HCT116 (cell line): ENCODE results near the gene MYO3B. TPM values are rescaled to one million over a fixed set of nuclear protein-coding genes. Genes with fewer than 3 reads are reported as not detected.

Experiments used
- ATAC-seq: fragments of 200-7000 bp; cut with Tn5 transposase; 2 replicates; pipeline ENCODE4 v1.9.1; 2020; ENCODE audit warnings: mild to moderate bottlenecking, moderate library complexity
- BruUV-seq: library from RNA; stranded (reverse); fragments of 400-500 nt; replicated peaks from 2 replicates; lab custom pipeline; 2021; lab: Mats Ljungman, UMichigan
- CTCF ChIA-PET: fragments of 300-600 bp; sonication (Branson Sonifier 250); formaldehyde crosslinking; loops from one replicate; lab custom pipeline; 2021; ENCODE audit warnings: antibody characterized with exemption; lab: Charles Lee
- POLR2A ChIA-PET: fragments of 300-600, 350-600 bp; sonication (Branson Sonifier 250); formaldehyde crosslinking; loops from one replicate; lab custom pipeline; 2021; ENCODE audit warnings: antibody characterized with exemption; lab: Charles Lee
- RAD21 ChIA-PET, 2 experiments: fragments of 300-600 bp; sonication (Branson Sonifier 250); formaldehyde crosslinking; loops; one replicate each; lab custom pipeline; 2023; ENCODE audit warnings: low total read pairs in 2 of 2; ENCODE audit not compliant: uncharacterized antibody in 2 of 2, unreplicated experiment in 2 of 2, low non-redundant PET in 1 of 2; lab: Charles Lee
- DNase-seq: peaks from one replicate; pipeline ENCODE4 v3.0.0-alpha.2; 2010; ENCODE audit warnings: low read depth, low spot score
- H2AFZ ChIP-seq: fragments of 200-600 bp; shearing (Covaris generic), sonication (generic); 2 replicates; pipeline ENCODE4 v1.6.1; 2017; ENCODE audit warnings: low read depth, mixed run types, mixed read lengths, antibody characterized with exemption, low read length; ENCODE audit not compliant: poor library complexity, severe bottlenecking
- H3K27ac ChIP-seq: 2 replicates; pipeline ENCODE4 v1.5.1; 2012; ENCODE audit warnings: low read depth, low read length
- H3K27me3 ChIP-seq: fragments of 200-600 bp; sonication (generic); 2 replicates; pipeline ENCODE4 v1.6.1; 2016; ENCODE audit warnings: mixed run types, low read length, mixed read lengths; ENCODE audit not compliant: insufficient read depth
- H3K36me3 ChIP-seq, 2 experiments: fragments of 200-500 bp in 1 of 2; fragments of 200-600 bp in 1 of 2; sonication (Bioruptor generic) in 1 of 2; sonication (generic) in 1 of 2; 2 replicates each; pipeline versions ENCODE4 v1.5.1 to v1.6.1; 2014 to 2016; ENCODE audit warnings: low read length in 2 of 2, inconsistent platforms in 1 of 2, mixed read lengths in 1 of 2, mixed run types in 1 of 2; ENCODE audit not compliant: insufficient read depth in 2 of 2, control insufficient read depth in 1 of 2
- H3K4me1 ChIP-seq, 2 experiments: fragments of 200-600 bp in 1 of 2; sonication (generic) in 1 of 2; 2 replicates each; pipeline versions ENCODE4 v1.5.1 to v1.6.1; 2012 to 2017; ENCODE audit warnings: low read length in 2 of 2, inconsistent platforms in 1 of 2, mild to moderate bottlenecking in 1 of 2, mixed read lengths in 1 of 2, mixed run types in 1 of 2, moderate library complexity in 1 of 2; ENCODE audit not compliant: insufficient read depth in 2 of 2, control insufficient read depth in 1 of 2
- H3K4me2 ChIP-seq: fragments of 200-600 bp; sonication (generic); 2 replicates; pipeline ENCODE4 v1.6.1; 2017; ENCODE audit warnings: mixed run types, low read length, mixed read lengths
- H3K4me3 ChIP-seq, 2 experiments: fragments of 200-600 bp in 1 of 2; sonication (generic) in 1 of 2; replicated peaks in 1 of 2; 2 replicates each; pipeline ENCODE4 v1.5.1; 2011 to 2016; ENCODE audit warnings: low read length in 2 of 2, control low read depth in 1 of 2, low read depth in 1 of 2, mild to moderate bottlenecking in 1 of 2, mixed read lengths in 1 of 2, mixed run types in 1 of 2
- H3K79me2 ChIP-seq: fragments of 200-600 bp; sonication (generic); 2 replicates; pipeline ENCODE4 v1.6.1; 2017; ENCODE audit warnings: mild to moderate bottlenecking, mixed run types, low read length, moderate library complexity, mixed read lengths; ENCODE audit not compliant: insufficient read depth
- H3K9ac ChIP-seq: fragments of 200-600 bp; sonication (generic); 2 replicates; pipeline ENCODE4 v1.6.1; 2016; ENCODE audit warnings: low read length, mixed read lengths
- H3K9me2 ChIP-seq: fragments of 200-600 bp; sonication (generic), shearing (Covaris generic); 2 replicates; pipeline ENCODE4 v1.6.1; 2017; ENCODE audit warnings: mixed run types, mild to moderate bottlenecking, moderate library complexity; ENCODE audit not compliant: insufficient read depth
- H3K9me3 ChIP-seq, 2 experiments: fragments of 200-500 bp in 1 of 2; fragments of 200-600 bp in 1 of 2; sonication (Bioruptor generic) in 1 of 2; sonication (generic) in 1 of 2; 2 replicates each; pipeline ENCODE4 v1.6.1; 2014 to 2017; ENCODE audit warnings: low read length in 2 of 2, mixed read lengths in 2 of 2, inconsistent platforms in 1 of 2, low read depth in 1 of 2, mild to moderate bottlenecking in 1 of 2, mixed run types in 1 of 2, moderate library complexity in 1 of 2; ENCODE audit not compliant: control insufficient read depth in 1 of 2, insufficient read depth in 1 of 2
- H4K20me1 ChIP-seq: fragments of 200-600 bp; sonication (generic), shearing (Covaris generic); 2 replicates; pipeline ENCODE4 v1.6.1; 2017; ENCODE audit warnings: mixed run types, mild to moderate bottlenecking, moderate library complexity; ENCODE audit not compliant: insufficient read depth
- ATF3 ChIP-seq: IDR thresholded peaks from 2 replicates; pipeline ENCODE4 v1.6.1; 2012
- CEBPB ChIP-seq: IDR thresholded peaks from 2 replicates; pipeline ENCODE4 v1.6.1; 2012; ENCODE audit warnings: low read depth
- EGR1 ChIP-seq: IDR thresholded peaks from 2 replicates; pipeline ENCODE4 v1.6.1; 2012; ENCODE audit warnings: low read depth
- EZH2 ChIP-seq: fragments of 200-600 bp; sonication (generic); IDR thresholded peaks from 2 replicates; pipeline ENCODE4 v1.6.1; 2017; ENCODE audit warnings: antibody characterized with exemption, mixed run types
- FOSL1 ChIP-seq: IDR thresholded peaks from 2 replicates; pipeline ENCODE4 v1.6.1; 2012; ENCODE audit warnings: low read depth
- MAX ChIP-seq: IDR thresholded peaks from 2 replicates; pipeline ENCODE4 v1.6.1; 2012
- POLR2A ChIP-seq: IDR thresholded peaks from 2 replicates; pipeline ENCODE4 v1.7.0; 2011; ENCODE audit warnings: borderline replicate concordance; ENCODE audit not compliant: insufficient read depth, insufficient read length; ENCODE audit errors: extremely low read depth
- POLR2AphosphoS5 ChIP-seq: IDR thresholded peaks from 2 replicates; pipeline ENCODE4 v1.6.1; 2011; ENCODE audit warnings: mild to moderate bottlenecking, low read depth, low read length, moderate library complexity
- REST ChIP-seq: IDR thresholded peaks from 2 replicates; pipeline ENCODE4 v1.6.1; 2012; ENCODE audit warnings: low read depth
- SP1 ChIP-seq: IDR thresholded peaks from 2 replicates; pipeline ENCODE4 v1.6.1; 2012; ENCODE audit warnings: low read depth
- SRF ChIP-seq: IDR thresholded peaks from 2 replicates; pipeline ENCODE4 v1.6.1; 2012; ENCODE audit warnings: low read depth
- TCF7L2 ChIP-seq: IDR thresholded peaks from 2 replicates; pipeline ENCODE4 v1.7.0; 2011; ENCODE audit warnings: borderline replicate concordance, inconsistent platforms; ENCODE audit not compliant: insufficient read depth, insufficient read length; ENCODE audit errors: extremely low read depth
- ZNF274 ChIP-seq: fragments of 200-500 bp; sonication (Bioruptor generic); IDR thresholded peaks from 2 replicates; pipeline ENCODE4 v1.6.1; 2014; ENCODE audit warnings: mild to moderate bottlenecking, low read depth, low read length, inconsistent platforms
- intact Hi-C: fragments of 100-400 bp; cut with micrococcal nuclease; formaldehyde crosslinking; loops from 2 replicates; pipeline ENCODE4 v1.10.0; 2022
- total RNA-seq: library from RNA; stranded (reverse); gene quantifications from one replicate; pipeline ENCODE4 v1.2.1, GENCODE V29; 2021; ENCODE audit not compliant: unreplicated experiment
- TF ChIP-seq, protein P1 (sequence below), 3 experiments: fragments of 200-600 bp in 1 of 3; sonication (generic) in 1 of 3; IDR thresholded peaks in 2 of 3; conservative IDR thresholded peaks in 1 of 3; 2 replicates each; pipeline ENCODE4 v1.5.1; 2012 to 2017; ENCODE audit warnings: low read depth in 2 of 3, low read length in 2 of 3, antibody characterized with exemption in 1 of 3, borderline replicate concordance in 1 of 3, control low read depth in 1 of 3, mild to moderate bottlenecking in 1 of 3, mixed read lengths in 1 of 3, mixed run types in 1 of 3, moderate library complexity in 1 of 3; ENCODE audit not compliant: insufficient read depth in 1 of 3
- TF ChIP-seq, protein P2 (sequence below): IDR thresholded peaks from 2 replicates; pipeline ENCODE4 v1.6.1; 2011; ENCODE audit warnings: mild to moderate bottlenecking, low read length, moderate library complexity; ENCODE audit not compliant: insufficient replicate concordance; ENCODE audit errors: extremely low read depth

The MYO3B gene
- total RNA-seq, 1 experiment from 2014 or later, result not detected

DNA sequence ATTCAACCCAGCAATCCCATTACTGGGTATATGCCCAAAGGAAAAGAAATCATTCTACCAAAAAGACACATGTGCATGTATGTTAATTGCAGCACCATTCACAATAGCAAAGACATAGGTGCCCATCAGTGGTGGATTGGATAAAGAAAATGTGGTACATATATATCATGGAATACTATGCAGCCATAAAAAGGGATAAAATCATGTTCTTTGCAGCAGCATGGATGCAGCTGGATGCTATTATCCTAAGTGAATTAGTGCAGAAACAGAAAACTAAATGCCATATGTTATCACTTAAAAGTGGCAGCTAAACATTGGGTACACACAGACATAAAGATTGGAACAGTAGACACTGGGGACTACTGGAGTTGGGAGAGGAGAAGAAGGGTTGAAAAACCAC lies 82.2 kb downstream of the MYO3B start:
- no TSS peak for BruUV-seq
- H3K9me3 ChIP-seq, result no peaks in the 10 kb centered on the region
- H3K9ac ChIP-seq, result no peak overlapping the region
- intact Hi-C loops, result no loop called here
- RAD21 ChIA-PET, result no interaction called here
- H3K36me3 ChIP-seq, result no peaks in the 10 kb centered on the region
- no peaks in the 10 kb centered on the region for H3K9me2 ChIP-seq
- no peak overlapping the region for H3K4me3 ChIP-seq
- H2AFZ ChIP-seq, result no peak overlapping the region
- POLR2A ChIA-PET, result no interaction called here
- H3K4me2 ChIP-seq, result no peak overlapping the region
- no peaks in the 10 kb centered on the region for H3K79me2 ChIP-seq
- no peaks in the 10 kb centered on the region for H3K27me3 ChIP-seq
- H4K20me1 ChIP-seq, result no peaks in the 10 kb centered on the region
- no peaks in the 10 kb centered on the region for H3K4me1 ChIP-seq
- no peak overlapping the region for H3K27ac ChIP-seq
- no peak for TF ChIP-seq CEBPB
- TF ChIP-seq, protein P1, sequence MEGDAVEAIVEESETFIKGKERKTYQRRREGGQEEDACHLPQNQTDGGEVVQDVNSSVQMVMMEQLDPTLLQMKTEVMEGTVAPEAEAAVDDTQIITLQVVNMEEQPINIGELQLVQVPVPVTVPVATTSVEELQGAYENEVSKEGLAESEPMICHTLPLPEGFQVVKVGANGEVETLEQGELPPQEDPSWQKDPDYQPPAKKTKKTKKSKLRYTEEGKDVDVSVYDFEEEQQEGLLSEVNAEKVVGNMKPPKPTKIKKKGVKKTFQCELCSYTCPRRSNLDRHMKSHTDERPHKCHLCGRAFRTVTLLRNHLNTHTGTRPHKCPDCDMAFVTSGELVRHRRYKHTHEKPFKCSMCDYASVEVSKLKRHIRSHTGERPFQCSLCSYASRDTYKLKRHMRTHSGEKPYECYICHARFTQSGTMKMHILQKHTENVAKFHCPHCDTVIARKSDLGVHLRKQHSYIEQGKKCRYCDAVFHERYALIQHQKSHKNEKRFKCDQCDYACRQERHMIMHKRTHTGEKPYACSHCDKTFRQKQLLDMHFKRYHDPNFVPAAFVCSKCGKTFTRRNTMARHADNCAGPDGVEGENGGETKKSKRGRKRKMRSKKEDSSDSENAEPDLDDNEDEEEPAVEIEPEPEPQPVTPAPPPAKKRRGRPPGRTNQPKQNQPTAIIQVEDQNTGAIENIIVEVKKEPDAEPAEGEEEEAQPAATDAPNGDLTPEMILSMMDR (IDR thresholded peaks at IDR 0.05 in 2 of 3, conservative IDR thresholded peaks at IDR 0.05 in 1 of 3; ENCODE audit: borderline replicate concordance in 1 of 3, insufficient read depth in 1 of 3, low read depth in 2 of 3, low read length in 2 of 3), result no peak
- TF ChIP-seq ZNF274, result no peak
- no peak for TF ChIP-seq EGR1
- no peak for TF ChIP-seq TCF7L2
- no peak for TF ChIP-seq MAX
- no peak for TF ChIP-seq POLR2A
- TF ChIP-seq, protein P2, sequence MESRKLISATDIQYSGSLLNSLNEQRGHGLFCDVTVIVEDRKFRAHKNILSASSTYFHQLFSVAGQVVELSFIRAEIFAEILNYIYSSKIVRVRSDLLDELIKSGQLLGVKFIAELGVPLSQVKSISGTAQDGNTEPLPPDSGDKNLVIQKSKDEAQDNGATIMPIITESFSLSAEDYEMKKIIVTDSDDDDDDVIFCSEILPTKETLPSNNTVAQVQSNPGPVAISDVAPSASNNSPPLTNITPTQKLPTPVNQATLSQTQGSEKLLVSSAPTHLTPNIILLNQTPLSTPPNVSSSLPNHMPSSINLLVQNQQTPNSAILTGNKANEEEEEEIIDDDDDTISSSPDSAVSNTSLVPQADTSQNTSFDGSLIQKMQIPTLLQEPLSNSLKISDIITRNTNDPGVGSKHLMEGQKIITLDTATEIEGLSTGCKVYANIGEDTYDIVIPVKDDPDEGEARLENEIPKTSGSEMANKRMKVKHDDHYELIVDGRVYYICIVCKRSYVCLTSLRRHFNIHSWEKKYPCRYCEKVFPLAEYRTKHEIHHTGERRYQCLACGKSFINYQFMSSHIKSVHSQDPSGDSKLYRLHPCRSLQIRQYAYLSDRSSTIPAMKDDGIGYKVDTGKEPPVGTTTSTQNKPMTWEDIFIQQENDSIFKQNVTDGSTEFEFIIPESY, result no peak
- no peak for TF ChIP-seq REST
- TF ChIP-seq SP1, result no peak
- no peak for TF ChIP-seq EZH2
- TF ChIP-seq FOSL1, result no peak
- no peak for TF ChIP-seq POLR2AphosphoS5
- TF ChIP-seq ATF3, result no peak
- no peak for TF ChIP-seq SRF
- ATAC-seq (no peak), DNase-seq (no peak)
- CTCF ChIA-PET, result no interaction called here
